HCT116 (cell line): ENCODE measurements around the gene KIRREL3. TPM values are rescaled to one million over a fixed set of nuclear protein-coding genes. Genes with fewer than 3 reads are reported as not detected.

Experiments
- ATAC-seq: fragments of 200-7000 bp; cut with Tn5 transposase; 2 replicates; pipeline ENCODE4 v1.9.1; 2020; ENCODE audit warnings: mild to moderate bottlenecking, moderate library complexity
- BruUV-seq: library from RNA; stranded (reverse); fragments of 400-500 nt; replicated peaks from 2 replicates; lab custom pipeline; 2021; lab: Mats Ljungman, UMichigan
- CTCF ChIA-PET: fragments of 300-600 bp; sonication (Branson Sonifier 250); formaldehyde crosslinking; loops from one replicate; lab custom pipeline; 2021; ENCODE audit warnings: antibody characterized with exemption; lab: Charles Lee
- POLR2A ChIA-PET: fragments of 300-600, 350-600 bp; sonication (Branson Sonifier 250); formaldehyde crosslinking; loops from one replicate; lab custom pipeline; 2021; ENCODE audit warnings: antibody characterized with exemption; lab: Charles Lee
- RAD21 ChIA-PET, 2 experiments: fragments of 300-600 bp; sonication (Branson Sonifier 250); formaldehyde crosslinking; loops; one replicate each; lab custom pipeline; 2023; ENCODE audit warnings: low total read pairs in 2 of 2; ENCODE audit not compliant: uncharacterized antibody in 2 of 2, unreplicated experiment in 2 of 2, low non-redundant PET in 1 of 2; lab: Charles Lee
- DNase-seq: peaks from one replicate; pipeline ENCODE4 v3.0.0-alpha.2; 2010; ENCODE audit warnings: low read depth, low spot score
- H2AFZ ChIP-seq: fragments of 200-600 bp; shearing (Covaris generic), sonication (generic); 2 replicates; pipeline ENCODE4 v1.6.1; 2017; ENCODE audit warnings: low read depth, mixed run types, mixed read lengths, antibody characterized with exemption, low read length; ENCODE audit not compliant: poor library complexity, severe bottlenecking
- H3K27ac ChIP-seq: 2 replicates; pipeline ENCODE4 v1.5.1; 2012; ENCODE audit warnings: low read depth, low read length
- H3K27me3 ChIP-seq: fragments of 200-600 bp; sonication (generic); 2 replicates; pipeline ENCODE4 v1.6.1; 2016; ENCODE audit warnings: mixed run types, low read length, mixed read lengths; ENCODE audit not compliant: insufficient read depth
- H3K36me3 ChIP-seq, 2 experiments: fragments of 200-500 bp in 1 of 2; fragments of 200-600 bp in 1 of 2; sonication (Bioruptor generic) in 1 of 2; sonication (generic) in 1 of 2; 2 replicates each; pipeline versions ENCODE4 v1.5.1 to v1.6.1; 2014 to 2016; ENCODE audit warnings: low read length in 2 of 2, inconsistent platforms in 1 of 2, mixed read lengths in 1 of 2, mixed run types in 1 of 2; ENCODE audit not compliant: insufficient read depth in 2 of 2, control insufficient read depth in 1 of 2
- H3K4me1 ChIP-seq, 2 experiments: fragments of 200-600 bp in 1 of 2; sonication (generic) in 1 of 2; 2 replicates each; pipeline versions ENCODE4 v1.5.1 to v1.6.1; 2012 to 2017; ENCODE audit warnings: low read length in 2 of 2, inconsistent platforms in 1 of 2, mild to moderate bottlenecking in 1 of 2, mixed read lengths in 1 of 2, mixed run types in 1 of 2, moderate library complexity in 1 of 2; ENCODE audit not compliant: insufficient read depth in 2 of 2, control insufficient read depth in 1 of 2
- H3K4me2 ChIP-seq: fragments of 200-600 bp; sonication (generic); 2 replicates; pipeline ENCODE4 v1.6.1; 2017; ENCODE audit warnings: mixed run types, low read length, mixed read lengths
- H3K4me3 ChIP-seq, 2 experiments: fragments of 200-600 bp in 1 of 2; sonication (generic) in 1 of 2; replicated peaks in 1 of 2; 2 replicates each; pipeline ENCODE4 v1.5.1; 2011 to 2016; ENCODE audit warnings: low read length in 2 of 2, control low read depth in 1 of 2, low read depth in 1 of 2, mild to moderate bottlenecking in 1 of 2, mixed read lengths in 1 of 2, mixed run types in 1 of 2
- H3K79me2 ChIP-seq: fragments of 200-600 bp; sonication (generic); 2 replicates; pipeline ENCODE4 v1.6.1; 2017; ENCODE audit warnings: mild to moderate bottlenecking, mixed run types, low read length, moderate library complexity, mixed read lengths; ENCODE audit not compliant: insufficient read depth
- H3K9ac ChIP-seq: fragments of 200-600 bp; sonication (generic); 2 replicates; pipeline ENCODE4 v1.6.1; 2016; ENCODE audit warnings: low read length, mixed read lengths
- H3K9me2 ChIP-seq: fragments of 200-600 bp; sonication (generic), shearing (Covaris generic); 2 replicates; pipeline ENCODE4 v1.6.1; 2017; ENCODE audit warnings: mixed run types, mild to moderate bottlenecking, moderate library complexity; ENCODE audit not compliant: insufficient read depth
- H3K9me3 ChIP-seq, 2 experiments: fragments of 200-500 bp in 1 of 2; fragments of 200-600 bp in 1 of 2; sonication (Bioruptor generic) in 1 of 2; sonication (generic) in 1 of 2; 2 replicates each; pipeline ENCODE4 v1.6.1; 2014 to 2017; ENCODE audit warnings: low read length in 2 of 2, mixed read lengths in 2 of 2, inconsistent platforms in 1 of 2, low read depth in 1 of 2, mild to moderate bottlenecking in 1 of 2, mixed run types in 1 of 2, moderate library complexity in 1 of 2; ENCODE audit not compliant: control insufficient read depth in 1 of 2, insufficient read depth in 1 of 2
- H4K20me1 ChIP-seq: fragments of 200-600 bp; sonication (generic), shearing (Covaris generic); 2 replicates; pipeline ENCODE4 v1.6.1; 2017; ENCODE audit warnings: mixed run types, mild to moderate bottlenecking, moderate library complexity; ENCODE audit not compliant: insufficient read depth
- EGR1 ChIP-seq: IDR thresholded peaks from 2 replicates; pipeline ENCODE4 v1.6.1; 2012; ENCODE audit warnings: low read depth
- EZH2 ChIP-seq: fragments of 200-600 bp; sonication (generic); IDR thresholded peaks from 2 replicates; pipeline ENCODE4 v1.6.1; 2017; ENCODE audit warnings: antibody characterized with exemption, mixed run types
- EZH2phosphoT487 ChIP-seq: fragments of 200-600 bp; IDR thresholded peaks from 2 replicates; pipeline ENCODE4 v1.6.1; 2018; ENCODE audit warnings: antibody characterized with exemption, borderline replicate concordance
- POLR2AphosphoS5 ChIP-seq: IDR thresholded peaks from 2 replicates; pipeline ENCODE4 v1.6.1; 2011; ENCODE audit warnings: mild to moderate bottlenecking, low read depth, low read length, moderate library complexity
- RAD21 ChIP-seq: IDR thresholded peaks from 2 replicates; pipeline ENCODE4 v1.6.1; 2012; ENCODE audit warnings: low read depth, mild to moderate bottlenecking
- SRF ChIP-seq: IDR thresholded peaks from 2 replicates; pipeline ENCODE4 v1.6.1; 2012; ENCODE audit warnings: low read depth
- ZBTB33 ChIP-seq: IDR thresholded peaks from 2 replicates; pipeline ENCODE4 v1.6.1; 2011; ENCODE audit warnings: mild to moderate bottlenecking, low read length, moderate library complexity; ENCODE audit not compliant: insufficient replicate concordance; ENCODE audit errors: extremely low read depth
- ZFX ChIP-seq: fragments of 450-650 bp; IDR thresholded peaks from 2 replicates; pipeline ENCODE4 v1.6.1; 2017
- intact Hi-C: fragments of 100-400 bp; cut with micrococcal nuclease; formaldehyde crosslinking; loops from 2 replicates; pipeline ENCODE4 v1.10.0; 2022
- total RNA-seq: library from RNA; stranded (reverse); gene quantifications from one replicate; pipeline ENCODE4 v1.2.1, GENCODE V29; 2021; ENCODE audit not compliant: unreplicated experiment
- TF ChIP-seq, protein P1 (sequence below), 3 experiments: fragments of 200-600 bp in 1 of 3; sonication (generic) in 1 of 3; IDR thresholded peaks in 2 of 3; conservative IDR thresholded peaks in 1 of 3; 2 replicates each; pipeline ENCODE4 v1.5.1; 2012 to 2017; ENCODE audit warnings: low read depth in 2 of 3, low read length in 2 of 3, antibody characterized with exemption in 1 of 3, borderline replicate concordance in 1 of 3, control low read depth in 1 of 3, mild to moderate bottlenecking in 1 of 3, mixed read lengths in 1 of 3, mixed run types in 1 of 3, moderate library complexity in 1 of 3; ENCODE audit not compliant: insufficient read depth in 1 of 3

The KIRREL3 gene
- total RNA-seq, 1 experiment from 2014 or later: not detected

- no peaks in the 10 kb centered on the region for H3K9me2 ChIP-seq
- POLR2A ChIA-PET: no interaction called here
- BruUV-seq: no TSS peak
Observed at GRCh38 chr11:126602993-126603392, 397.6 kb downstream of the KIRREL3 start.

More at GRCh38 chr11:126602993-126603392, 397.6 kb downstream of the KIRREL3 start:
- H4K20me1 ChIP-seq: no peaks in the 10 kb centered on the region
- CTCF ChIA-PET: no interaction called here
- DNase-seq: no peak
- H3K79me2 ChIP-seq: no peaks in the 10 kb centered on the region
- TF ChIP-seq EZH2phosphoT487 (no peak), SRF (no peak), ZFX (no peak), POLR2AphosphoS5 (no peak), ZBTB33 (no peak), EGR1 (no peak), RAD21 (no peak), EZH2 (no peak)
- TF ChIP-seq, protein P1, sequence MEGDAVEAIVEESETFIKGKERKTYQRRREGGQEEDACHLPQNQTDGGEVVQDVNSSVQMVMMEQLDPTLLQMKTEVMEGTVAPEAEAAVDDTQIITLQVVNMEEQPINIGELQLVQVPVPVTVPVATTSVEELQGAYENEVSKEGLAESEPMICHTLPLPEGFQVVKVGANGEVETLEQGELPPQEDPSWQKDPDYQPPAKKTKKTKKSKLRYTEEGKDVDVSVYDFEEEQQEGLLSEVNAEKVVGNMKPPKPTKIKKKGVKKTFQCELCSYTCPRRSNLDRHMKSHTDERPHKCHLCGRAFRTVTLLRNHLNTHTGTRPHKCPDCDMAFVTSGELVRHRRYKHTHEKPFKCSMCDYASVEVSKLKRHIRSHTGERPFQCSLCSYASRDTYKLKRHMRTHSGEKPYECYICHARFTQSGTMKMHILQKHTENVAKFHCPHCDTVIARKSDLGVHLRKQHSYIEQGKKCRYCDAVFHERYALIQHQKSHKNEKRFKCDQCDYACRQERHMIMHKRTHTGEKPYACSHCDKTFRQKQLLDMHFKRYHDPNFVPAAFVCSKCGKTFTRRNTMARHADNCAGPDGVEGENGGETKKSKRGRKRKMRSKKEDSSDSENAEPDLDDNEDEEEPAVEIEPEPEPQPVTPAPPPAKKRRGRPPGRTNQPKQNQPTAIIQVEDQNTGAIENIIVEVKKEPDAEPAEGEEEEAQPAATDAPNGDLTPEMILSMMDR (IDR thresholded peaks at IDR 0.05 in 2 of 3, conservative IDR thresholded peaks at IDR 0.05 in 1 of 3; ENCODE audit: borderline replicate concordance in 1 of 3, insufficient read depth in 1 of 3, low read depth in 2 of 3, low read length in 2 of 3): no peak
- TF ChIP-seq, all 23 proteins: peak for 0
- H3K4me2 ChIP-seq: no peak overlapping the region
- RAD21 ChIA-PET: no interaction called here
- no peak overlapping the region for H3K27ac ChIP-seq
- H3K36me3 ChIP-seq: no peaks in the 10 kb centered on the region
- H3K9me3 ChIP-seq: no peaks in the 10 kb centered on the region
- intact Hi-C loops: loop anchor here (10.0 kb wide), 1 partner anchor 288 kb away; no protein-coding TSS in a partner anchor
- H3K4me1 ChIP-seq: peaks cover 0 to 4% of the 10 kb centered on the region in 2 experiments; a peak in 2 of 4 replicates
- no peak overlapping the region for H3K9ac ChIP-seq
- H3K27me3 ChIP-seq: peaks cover 19% of the 10 kb centered on the region
- no peak for ATAC-seq
- no peak overlapping the region for H2AFZ ChIP-seq
- no peak overlapping the region for H3K4me3 ChIP-seq
